Measurements from ENCODE around the gene PRICKLE3.
"Not testable (repeated sequence)": the region's sequence is repeated elsewhere in the genome, so short reads cannot be mapped to it uniquely, and the experiment has no call there.

PRICKLE3 gene

DNA sequence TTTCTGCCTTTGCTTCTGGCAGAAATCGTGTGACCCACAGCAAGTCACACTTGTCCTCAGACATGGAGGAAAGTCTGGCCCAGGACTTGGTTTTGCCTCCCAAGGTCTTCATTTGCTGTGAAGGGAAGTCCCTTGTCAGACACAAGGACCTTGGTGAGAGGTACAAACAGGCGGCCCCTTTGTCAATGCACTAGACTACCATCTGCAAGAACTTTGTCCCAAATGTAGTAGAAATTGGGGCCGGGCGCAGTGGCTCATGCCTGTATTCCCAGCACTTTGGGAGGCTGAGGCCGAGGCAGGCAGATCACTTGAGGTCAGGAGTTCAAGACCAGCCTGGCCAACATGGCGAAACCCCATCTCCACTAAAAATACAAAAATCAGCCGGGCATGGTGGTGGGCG lies 12.6 kb downstream of the PRICKLE3 start:
- not testable (repeated sequence) for H3K27ac ChIP-seq (ENCODE audit: insufficient read depth, low read depth, low read length, poor library complexity, severe bottlenecking); H3K4me1 ChIP-seq (ENCODE audit: control insufficient read depth, insufficient read depth, low read length); H3K36me3 ChIP-seq (ENCODE audit: control insufficient read depth, insufficient read depth, low read length); H3K4me3 ChIP-seq (ENCODE audit: insufficient read depth, low read depth, low read length); H3K9me3 ChIP-seq (ENCODE audit: control insufficient read depth, low read length)
- 91 to 98% methylated on average over 8 of the region's 8 CpGs for WGBS, 2 experiments
- H3K27me3 ChIP-seq (ENCODE audit: control insufficient read depth, insufficient read depth, low read length, poor library complexity, severe bottlenecking) = peaks cover 37% of the 10 kb centered on the region

DNA sequence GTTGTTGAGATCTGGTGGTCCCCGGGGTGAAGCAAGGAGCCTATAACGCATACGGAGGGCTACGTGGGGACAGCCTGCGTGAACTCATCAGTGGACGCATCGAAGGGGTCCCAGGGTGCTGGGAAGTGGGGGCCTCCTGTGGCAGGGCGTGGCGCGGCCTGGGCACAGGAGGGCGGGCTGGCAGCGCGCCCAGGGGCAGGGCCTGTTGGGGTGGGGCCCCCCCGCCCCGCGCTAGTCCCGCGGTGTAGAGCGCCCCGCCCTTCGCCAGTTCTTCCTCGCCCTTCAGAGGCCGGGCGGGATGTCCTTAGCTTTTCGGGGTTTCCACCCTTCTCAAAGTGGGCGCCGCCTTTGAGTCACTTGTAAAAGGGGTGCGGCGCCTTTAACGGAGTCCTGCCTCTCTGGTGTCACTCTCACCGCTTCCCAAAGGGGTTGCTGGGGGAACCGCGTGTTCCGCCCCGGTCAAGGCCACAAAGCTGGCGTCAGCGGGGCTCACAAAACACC lies 13.8 kb downstream of the PRICKLE3 start:
- Histone ChIP-seq H3K36me3 (ENCODE audit: control insufficient read depth, insufficient read depth, low read length) (no peaks in the 10 kb centered on the region), H3K27me3 (ENCODE audit: control insufficient read depth, insufficient read depth, low read length, poor library complexity, severe bottlenecking) (peaks cover 43% of the 10 kb centered on the region), H3K4me3 (ENCODE audit: insufficient read depth, low read depth, low read length) (peak overlapping the region; percentile 22), H3K4me1 (ENCODE audit: control insufficient read depth, insufficient read depth, low read length) (no peaks in the 10 kb centered on the region), H3K9me3 (ENCODE audit: control insufficient read depth, low read length) (no peaks in the 10 kb centered on the region), H3K27ac (ENCODE audit: insufficient read depth, low read depth, low read length, poor library complexity, severe bottlenecking) (no peak overlapping the region)
- WGBS, 2 experiments = 8 to 15% methylated on average over 37 of the region's 37 CpGs

DNA sequence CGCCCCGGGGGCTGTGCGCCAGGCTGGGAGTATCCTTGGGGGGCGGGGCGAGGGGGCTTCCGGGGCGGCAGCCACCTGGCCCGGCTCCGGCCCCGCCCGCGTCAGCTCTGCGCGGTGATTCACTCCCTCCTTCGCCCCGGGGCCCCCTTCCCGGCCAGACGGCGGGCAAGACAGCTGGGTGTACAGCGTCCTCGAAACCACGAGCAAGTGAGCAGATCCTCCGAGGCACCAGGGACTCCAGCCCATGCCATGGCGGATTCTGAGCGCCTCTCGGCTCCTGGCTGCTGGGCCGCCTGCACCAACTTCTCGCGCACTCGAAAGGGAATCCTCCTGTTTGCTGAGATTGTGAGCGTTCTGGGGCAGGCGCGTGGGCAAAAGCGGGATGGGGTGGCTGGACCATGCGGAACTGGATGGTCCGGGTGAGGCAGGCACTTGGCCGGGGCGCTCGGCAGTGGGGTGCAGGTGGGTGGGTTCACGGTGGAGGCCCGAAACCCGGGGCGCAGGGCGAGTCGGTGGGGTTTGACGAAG lies 14.4 kb downstream of the PRICKLE3 start, which contains the start of gene PLP2:
PLP2 (plus strand) TSS at position 147 of the 528 bp plus-strand sequence; CDS start at position 250, 103 bp downstream.
- Histone ChIP-seq H3K36me3 (ENCODE audit: control insufficient read depth, insufficient read depth, low read length) (no peaks in the 10 kb centered on the region), H3K4me1 (ENCODE audit: control insufficient read depth, insufficient read depth, low read length) (no peaks in the 10 kb centered on the region), H3K4me3 (ENCODE audit: insufficient read depth, low read depth, low read length) (peak within 1 kb of the TSS; percentile 22), H3K27ac (ENCODE audit: insufficient read depth, low read depth, low read length, poor library complexity, severe bottlenecking) (no peak within 1 kb of the TSS), H3K27me3 (ENCODE audit: control insufficient read depth, insufficient read depth, low read length, poor library complexity, severe bottlenecking) (peaks cover 48% of the 10 kb centered on the region), H3K9me3 (ENCODE audit: control insufficient read depth, low read length) (no peaks in the 10 kb centered on the region)
- WGBS, 2 experiments = 2 to 3% methylated on average over 46 of the region's 46 CpGs

DNA sequence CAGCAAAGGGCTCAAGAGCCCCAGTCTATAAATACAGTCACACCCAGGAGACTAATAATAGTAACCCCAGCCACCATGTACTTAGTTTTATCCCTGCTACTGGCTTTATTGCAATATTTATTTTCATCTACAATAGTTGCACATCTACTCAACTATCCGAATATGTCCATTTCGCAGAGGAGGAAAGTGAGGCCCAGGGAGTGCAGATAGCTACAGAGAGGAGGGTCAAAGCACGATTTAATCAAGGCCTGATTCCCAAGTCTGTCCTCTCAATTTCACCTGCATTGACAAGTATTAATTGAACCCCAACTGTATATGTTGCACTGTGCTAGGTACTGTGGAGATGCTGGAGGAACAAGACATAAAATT lies 18.4 kb downstream of the PRICKLE3 start:
- no peaks in the 10 kb centered on the region for H3K36me3 ChIP-seq (ENCODE audit: control insufficient read depth, insufficient read depth, low read length)
- WGBS, 2 experiments = 57 to 87% methylated on average over 2 to 3 of the region's 3 CpGs
- no peak overlapping the region for H3K27ac ChIP-seq (ENCODE audit: insufficient read depth, low read depth, low read length, poor library complexity, severe bottlenecking)
- no peaks in the 10 kb centered on the region for H3K9me3 ChIP-seq (ENCODE audit: control insufficient read depth, low read length)
- H3K4me3 ChIP-seq (ENCODE audit: insufficient read depth, low read depth, low read length) = no peak overlapping the region
- peaks cover 72% of the 10 kb centered on the region for H3K27me3 ChIP-seq (ENCODE audit: control insufficient read depth, insufficient read depth, low read length, poor library complexity, severe bottlenecking)
- no peaks in the 10 kb centered on the region for H3K4me1 ChIP-seq (ENCODE audit: control insufficient read depth, insufficient read depth, low read length)

DNA sequence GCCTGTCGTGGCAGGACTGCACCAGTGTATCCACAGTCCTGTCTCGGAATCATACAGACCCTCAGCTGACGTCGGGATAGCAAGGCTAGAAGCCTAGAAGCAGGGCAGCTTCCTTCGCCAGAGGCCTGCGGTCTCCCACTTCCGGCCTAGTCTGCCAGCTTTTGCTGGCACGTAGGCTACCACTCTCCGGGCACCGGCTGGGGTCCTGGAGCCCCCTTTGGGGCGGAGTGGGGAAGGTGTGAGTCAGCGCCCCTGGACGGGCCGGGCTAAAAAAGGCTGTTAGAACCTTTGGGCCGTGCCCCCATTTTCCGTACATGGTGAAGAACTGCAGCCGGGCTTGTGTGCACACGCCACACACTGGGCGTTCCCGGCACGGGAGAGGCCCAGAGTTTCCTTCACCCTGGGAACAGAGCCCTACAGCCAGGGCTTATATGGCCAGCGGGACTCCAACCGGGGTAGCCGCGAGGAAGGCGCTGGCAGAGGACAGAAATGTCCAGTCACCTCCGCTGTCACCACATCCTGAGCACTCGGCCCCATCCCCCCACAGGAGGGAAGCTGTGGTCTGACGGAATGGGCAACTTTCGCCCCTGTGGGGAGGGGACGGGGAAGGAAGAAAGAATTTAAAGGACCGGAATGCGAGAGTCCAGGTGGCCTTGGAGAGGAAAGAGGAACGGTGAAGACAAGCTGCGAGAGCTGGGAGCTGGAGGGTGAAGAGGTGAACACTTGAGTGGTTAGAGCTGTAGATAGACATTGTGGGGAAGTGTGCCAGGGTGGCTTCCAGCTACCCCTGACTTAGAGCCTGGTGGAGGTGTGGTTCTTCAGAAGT lies 19.0 kb downstream of the PRICKLE3 start:
- Histone ChIP-seq H3K9me3 (ENCODE audit: control insufficient read depth, low read length) (no peaks in the 10 kb centered on the region), H3K4me3 (ENCODE audit: insufficient read depth, low read depth, low read length) (peak overlapping the region; percentile 7), H3K27ac (ENCODE audit: insufficient read depth, low read depth, low read length, poor library complexity, severe bottlenecking) (no peak overlapping the region), H3K27me3 (ENCODE audit: control insufficient read depth, insufficient read depth, low read length, poor library complexity, severe bottlenecking) (peaks cover 72% of the 10 kb centered on the region), H3K36me3 (ENCODE audit: control insufficient read depth, insufficient read depth, low read length) (no peaks in the 10 kb centered on the region), H3K4me1 (ENCODE audit: control insufficient read depth, insufficient read depth, low read length) (no peaks in the 10 kb centered on the region)
- 12% methylated on average over 33 to 35 of the region's 35 CpGs for whole genome bisulfite sequencing, 2 experiments

DNA sequence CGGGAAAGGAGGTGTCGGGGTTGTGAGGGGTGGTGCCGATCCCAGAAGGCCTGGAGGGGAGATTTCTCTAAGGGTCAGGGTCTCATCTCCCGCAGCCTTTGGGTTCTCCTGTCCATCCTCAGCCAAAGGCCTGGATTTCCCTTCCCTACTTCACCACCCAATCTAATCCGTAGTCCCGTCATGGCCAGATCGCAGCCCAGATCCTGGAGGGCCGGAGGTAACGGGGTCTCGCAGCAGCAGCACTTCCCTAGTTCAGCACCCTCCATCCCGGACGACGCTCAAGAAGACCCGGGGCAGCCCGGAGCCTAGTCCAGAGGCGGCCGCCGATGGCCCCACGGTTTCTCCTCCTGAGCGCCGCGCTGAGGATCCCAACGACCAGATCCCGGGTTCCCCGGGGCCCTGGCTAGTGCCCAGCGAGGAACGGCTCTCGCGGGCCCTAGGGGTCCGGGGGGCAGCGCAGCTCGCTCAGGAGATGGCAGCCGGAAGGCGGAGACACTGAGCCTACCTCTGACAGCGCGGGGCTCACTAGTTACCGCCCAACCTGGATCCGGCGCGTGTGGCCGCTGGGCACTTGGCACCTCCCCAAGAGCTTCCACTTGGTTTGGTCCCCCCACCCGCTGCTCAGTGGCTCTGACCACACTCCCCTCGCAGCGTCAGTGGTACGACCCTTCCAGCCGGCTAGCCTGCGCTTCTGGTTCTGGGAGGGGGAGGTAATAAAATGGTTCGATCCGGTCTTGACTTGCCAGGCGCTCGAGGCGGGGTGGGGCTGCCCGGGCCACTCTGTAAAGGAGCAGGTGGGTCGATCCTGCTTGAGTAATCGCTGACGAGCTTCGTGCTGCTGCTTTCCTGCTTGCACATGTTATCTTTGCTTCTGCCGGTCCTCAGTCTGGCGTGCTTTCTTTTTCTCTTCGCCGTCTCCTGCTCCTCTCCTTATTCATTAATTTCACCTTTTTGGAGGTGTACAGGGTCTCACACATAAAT lies 20.0 kb downstream of the PRICKLE3 start:
- Histone ChIP-seq H3K27ac (ENCODE audit: insufficient read depth, low read depth, low read length, poor library complexity, severe bottlenecking) (no peak overlapping the region), H3K9me3 (ENCODE audit: control insufficient read depth, low read length) (no peaks in the 10 kb centered on the region), H3K36me3 (ENCODE audit: control insufficient read depth, insufficient read depth, low read length) (no peaks in the 10 kb centered on the region), H3K4me3 (ENCODE audit: insufficient read depth, low read depth, low read length) (peak overlapping the region; percentile 7), H3K4me1 (ENCODE audit: control insufficient read depth, insufficient read depth, low read length) (no peaks in the 10 kb centered on the region), H3K27me3 (ENCODE audit: control insufficient read depth, insufficient read depth, low read length, poor library complexity, severe bottlenecking) (peaks cover 64% of the 10 kb centered on the region)
- WGBS, 2 experiments = 8 to 9% methylated on average over 61 of the region's 61 CpGs

DNA sequence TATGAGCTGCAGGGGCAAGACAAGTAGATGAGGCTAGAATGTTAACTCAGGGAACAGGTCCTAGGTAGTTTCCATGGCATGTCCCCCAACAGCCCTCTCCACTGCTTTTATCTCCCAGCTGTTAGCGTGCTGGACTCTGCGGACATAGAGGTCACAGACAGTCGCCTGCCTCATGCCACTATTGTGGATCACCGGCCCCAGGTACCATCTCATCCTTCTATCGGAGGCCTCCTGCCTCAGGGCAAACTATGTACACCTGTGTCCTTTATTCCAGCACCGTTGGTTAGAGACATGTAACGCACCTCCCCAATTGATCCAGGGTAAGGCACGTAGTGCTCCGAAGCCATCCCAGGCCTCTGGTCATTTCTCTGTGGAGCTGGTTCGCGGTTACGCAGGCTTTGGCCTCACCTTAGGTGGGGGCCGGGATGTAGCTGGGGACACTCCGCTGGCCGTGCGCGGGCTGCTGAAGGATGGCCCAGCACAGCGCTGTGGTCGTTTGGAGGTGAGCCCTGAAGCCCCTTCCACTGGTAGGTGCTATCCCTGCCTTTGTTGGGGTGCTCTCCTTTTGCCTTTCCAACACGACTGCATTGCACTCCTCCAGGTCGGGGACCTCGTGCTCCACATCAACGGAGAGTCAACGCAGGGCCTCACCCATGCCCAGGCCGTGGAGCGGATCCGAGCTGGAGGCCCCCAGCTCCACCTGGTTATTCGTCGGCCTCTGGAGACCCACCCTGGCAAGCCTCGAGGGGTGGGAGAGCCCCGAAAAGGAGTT lies 21.4 kb downstream of the PRICKLE3 start:
- Histone ChIP-seq H3K36me3 (ENCODE audit: control insufficient read depth, insufficient read depth, low read length) (no peaks in the 10 kb centered on the region), H3K9me3 (ENCODE audit: control insufficient read depth, low read length) (no peaks in the 10 kb centered on the region), H3K4me3 (ENCODE audit: insufficient read depth, low read depth, low read length) (no peak overlapping the region), H3K27ac (ENCODE audit: insufficient read depth, low read depth, low read length, poor library complexity, severe bottlenecking) (no peak overlapping the region), H3K27me3 (ENCODE audit: control insufficient read depth, insufficient read depth, low read length, poor library complexity, severe bottlenecking) (peaks cover 51% of the 10 kb centered on the region), H3K4me1 (ENCODE audit: control insufficient read depth, insufficient read depth, low read length) (no peaks in the 10 kb centered on the region)
- 94 to 95% methylated on average over 31 of the region's 31 CpGs for WGBS, 2 experiments

DNA sequence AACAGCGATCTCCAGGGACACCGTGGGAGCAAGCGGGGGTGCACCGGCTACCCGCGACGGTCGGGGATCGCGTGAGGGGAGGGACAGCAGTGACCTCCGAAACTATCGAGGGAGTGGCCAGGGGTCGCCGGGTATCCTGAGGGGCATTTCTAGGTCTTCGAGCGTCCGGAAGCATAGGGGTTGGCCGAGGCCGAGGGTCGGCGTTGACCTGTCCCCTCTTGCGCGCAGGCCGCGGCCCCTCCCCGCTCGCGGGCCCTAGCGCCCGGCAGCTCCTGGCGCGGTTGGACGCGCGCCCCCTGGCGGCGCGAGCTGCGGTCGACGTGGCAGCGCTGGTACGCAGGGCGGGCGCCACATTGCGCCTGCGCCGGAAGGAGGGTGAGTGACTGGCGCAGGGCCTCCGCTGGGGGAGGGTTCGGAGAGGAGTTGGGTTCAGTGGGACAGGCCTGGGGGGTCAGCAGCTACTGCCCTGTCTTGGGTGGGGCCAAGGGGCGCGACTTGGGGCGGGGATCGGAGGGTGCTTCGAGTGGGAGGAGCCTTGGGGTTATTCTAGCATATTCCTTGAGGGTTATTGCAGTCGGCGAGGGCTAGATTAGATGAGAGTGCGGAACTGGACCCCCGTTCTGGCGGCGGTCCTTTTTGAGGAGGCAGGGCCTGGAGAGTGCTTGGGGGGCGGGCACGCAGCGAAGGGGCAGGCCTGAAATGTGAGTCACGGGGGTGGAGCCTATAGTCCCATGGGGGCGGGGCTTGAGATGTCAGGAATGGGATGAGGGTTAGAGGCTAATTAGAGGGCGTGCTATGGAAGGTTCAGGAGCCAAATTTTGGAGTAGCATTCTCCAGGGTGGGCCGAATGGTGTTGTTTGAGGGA lies 22.4 kb downstream of the PRICKLE3 start:
- H3K4me3 ChIP-seq (ENCODE audit: insufficient read depth, low read depth, low read length) = peak overlapping the region; percentile 13
- no peaks in the 10 kb centered on the region for H3K4me1 ChIP-seq (ENCODE audit: control insufficient read depth, insufficient read depth, low read length)
- H3K9me3 ChIP-seq (ENCODE audit: control insufficient read depth, low read length) = no peaks in the 10 kb centered on the region
- H3K36me3 ChIP-seq (ENCODE audit: control insufficient read depth, insufficient read depth, low read length) = no peaks in the 10 kb centered on the region
- H3K27me3 ChIP-seq (ENCODE audit: control insufficient read depth, insufficient read depth, low read length, poor library complexity, severe bottlenecking) = peaks cover 50% of the 10 kb centered on the region
- WGBS, 2 experiments = 4% methylated on average over 69 of the region's 69 CpGs
- peak overlapping the region; percentile 81 for H3K27ac ChIP-seq (ENCODE audit: insufficient read depth, low read depth, low read length, poor library complexity, severe bottlenecking)

DNA sequence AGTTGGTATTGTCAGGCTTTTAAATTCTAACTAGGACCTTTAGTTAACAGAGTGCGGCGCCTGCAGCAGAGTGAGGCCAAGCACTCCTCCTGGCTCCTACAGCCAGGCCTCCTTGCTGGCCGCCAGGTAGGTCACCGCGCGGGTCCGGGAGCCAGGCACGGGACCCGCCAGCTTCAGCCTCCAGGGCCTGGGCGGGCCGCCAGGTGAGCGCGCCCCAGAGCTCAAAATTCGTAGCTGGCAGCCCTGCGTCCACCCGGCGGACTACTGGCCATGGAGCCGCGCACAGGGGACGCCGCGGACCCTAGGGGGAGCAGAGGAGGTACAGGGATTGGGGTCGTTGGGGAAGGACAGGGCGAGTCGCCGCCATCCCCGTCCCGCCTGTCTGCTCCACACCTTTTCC lies 23.6 kb downstream of the PRICKLE3 start, which contains the start of gene MAGIX:
MAGIX (plus strand) TSS at position 139 of the 400 bp plus-strand sequence; CDS start at position 271, 132 bp downstream.
- H3K4me1 ChIP-seq (ENCODE audit: control insufficient read depth, insufficient read depth, low read length) = no peaks in the 10 kb centered on the region
- no peaks in the 10 kb centered on the region for H3K9me3 ChIP-seq (ENCODE audit: control insufficient read depth, low read length)
- WGBS, 2 experiments = 30 to 37% methylated on average over 24 to 28 of the region's 28 CpGs
- no peaks in the 10 kb centered on the region for H3K36me3 ChIP-seq (ENCODE audit: control insufficient read depth, insufficient read depth, low read length)
- peak within 1 kb of the TSS; percentile 6 for H3K4me3 ChIP-seq (ENCODE audit: insufficient read depth, low read depth, low read length)
- H3K27me3 ChIP-seq (ENCODE audit: control insufficient read depth, insufficient read depth, low read length, poor library complexity, severe bottlenecking) = peaks cover 47% of the 10 kb centered on the region
- H3K27ac ChIP-seq (ENCODE audit: insufficient read depth, low read depth, low read length, poor library complexity, severe bottlenecking) = no peak within 1 kb of the TSS

All from ectodermal cell (in vitro differentiated cells).